Neural cell (in vitro differentiated cells): Measurements from ENCODE around the gene IKZF5. TPM values are rescaled to one million over a fixed set of nuclear protein-coding genes. Genes with fewer than 3 reads are reported as not detected.

ENCODE experiments used
- H2AFZ ChIP-seq: fragments of 200-600, 300-800 bp; sonication (generic), shearing (Covaris generic); 2 replicates; pipeline ENCODE4 v1.6.0; 2014; ENCODE audit warnings: low read depth, mild to moderate bottlenecking, antibody characterized with exemption, low read length, moderate library complexity
- H3F3A ChIP-seq: fragments of 200-600 bp; shearing (Covaris generic); 2 replicates; pipeline ENCODE4 v1.6.1; 2016; ENCODE audit warnings: mild to moderate bottlenecking, moderate library complexity, mixed read lengths, antibody characterized with exemption, low read length; ENCODE audit not compliant: insufficient read depth, poor library complexity, severe bottlenecking
- H3K27ac ChIP-seq: fragments of 200-600, 300-800 bp; sonication (generic), shearing (Covaris generic); 2 replicates; pipeline ENCODE4 v1.5.1; 2014; ENCODE audit warnings: mild to moderate bottlenecking, low read length, moderate library complexity
- H3K27me3 ChIP-seq: fragments of 300-800, 200-600 bp; sonication (generic), shearing (Covaris generic); 2 replicates; pipeline ENCODE4 v1.6.0; 2014; ENCODE audit warnings: mild to moderate bottlenecking, low read depth, low read length, moderate library complexity; ENCODE audit not compliant: insufficient read depth
- H3K36me3 ChIP-seq: fragments of 300-800, 200-600 bp; sonication (generic), shearing (Covaris generic); 2 replicates; pipeline ENCODE4 v1.5.1; 2014; ENCODE audit warnings: mild to moderate bottlenecking, antibody characterized with exemption, low read length, moderate library complexity; ENCODE audit not compliant: insufficient read depth
- H3K4me2 ChIP-seq: fragments of 300-800, 200-600 bp; sonication (generic), shearing (Covaris generic); 2 replicates; pipeline ENCODE4 v1.6.0; 2014; ENCODE audit warnings: mild to moderate bottlenecking, low read length
- H3K4me3 ChIP-seq: fragments of 300-800, 200-600 bp; sonication (generic), shearing (Covaris generic); 2 replicates; pipeline ENCODE4 v1.5.1; 2014; ENCODE audit warnings: mild to moderate bottlenecking, low read length, moderate library complexity
- H3K79me2 ChIP-seq: fragments of 200-600 bp; shearing (Covaris generic); replicated peaks from 2 replicates; pipeline ENCODE4 v1.6.0; 2014; ENCODE audit warnings: mild to moderate bottlenecking, low read length, moderate library complexity; ENCODE audit not compliant: insufficient read depth
- H3K9ac ChIP-seq: fragments of 300-800, 200-600 bp; sonication (generic), shearing (Covaris generic); 2 replicates; pipeline ENCODE4 v1.6.1; 2016; ENCODE audit warnings: mild to moderate bottlenecking, low read length, mixed read lengths
- H3K9me2 ChIP-seq: fragments of 200-600 bp; shearing (Covaris generic); 2 replicates; pipeline ENCODE4 v1.6.1; 2016; ENCODE audit warnings: mild to moderate bottlenecking, low read length, mixed read lengths; ENCODE audit not compliant: insufficient read depth
- H3K9me3 ChIP-seq: fragments of 200-600, 300-800 bp; sonication (generic), shearing (Covaris generic); 2 replicates; pipeline ENCODE4 v1.6.1; 2016; ENCODE audit warnings: mild to moderate bottlenecking, mixed run types, low read length, moderate library complexity, mixed read lengths
- H4K20me1 ChIP-seq: fragments of 200-600 bp; shearing (Covaris generic); 2 replicates; pipeline ENCODE4 v1.6.1; 2016; ENCODE audit warnings: mild to moderate bottlenecking, mixed run types; ENCODE audit not compliant: insufficient read depth
- EP300 ChIP-seq: fragments of 450-650 bp; conservative IDR thresholded peaks from 2 replicates; pipeline ENCODE4 v1.6.1; 2014; ENCODE audit warnings: antibody characterized with exemption, mild to moderate bottlenecking, moderate library complexity; ENCODE audit not compliant: poor library complexity, severe bottlenecking
- EZH2 ChIP-seq: fragments of 200-600, 300-800 bp; shearing (Covaris generic), sonication (generic); IDR thresholded peaks from 2 replicates; pipeline ENCODE4 v1.6.1; 2014; ENCODE audit warnings: antibody characterized with exemption, low read length, borderline replicate concordance, mild to moderate bottlenecking; ENCODE audit not compliant: insufficient read depth, poor library complexity, severe bottlenecking
- MXI1 ChIP-seq: fragments of 450-650 bp; conservative IDR thresholded peaks from 2 replicates; pipeline ENCODE4 v1.6.1; 2014; ENCODE audit warnings: antibody characterized with exemption, mild to moderate bottlenecking; ENCODE audit not compliant: poor library complexity, severe bottlenecking
- POLR2AphosphoS5 ChIP-seq: IDR thresholded peaks from 2 replicates; pipeline ENCODE4 v1.6.1; 2012
- RAD21 ChIP-seq: fragments of 450-650 bp; conservative IDR thresholded peaks from 2 replicates; pipeline ENCODE4 v1.6.1; 2014; ENCODE audit warnings: antibody characterized with exemption, mild to moderate bottlenecking, moderate library complexity
- SMC3 ChIP-seq: fragments of 450-650 bp; conservative IDR thresholded peaks from 2 replicates; pipeline ENCODE4 v1.6.1; 2014; ENCODE audit warnings: antibody characterized with exemption, mild to moderate bottlenecking, moderate library complexity; ENCODE audit not compliant: poor library complexity
- polyA plus RNA-seq: library from polyadenylated mRNA; depleted of rRNA; stranded (reverse); fragments of >200 nt; gene quantifications from 2 replicates; pipeline ENCODE4 v1.2.3, GENCODE V29; 2014
- TF ChIP-seq, protein P1 (sequence below): fragments of 450-650 bp; IDR thresholded peaks from 2 replicates; pipeline ENCODE4 v1.5.1; 2014; ENCODE audit warnings: antibody characterized with exemption, mild to moderate bottlenecking, moderate library complexity; ENCODE audit not compliant: poor library complexity, severe bottlenecking
- TF ChIP-seq, protein P2 (sequence below): IDR thresholded peaks from 2 replicates; pipeline ENCODE4 v1.6.1; 2012; ENCODE audit warnings: borderline replicate concordance

IKZF5 gene
- polyA plus RNA-seq, 1 donor from 2014 or later = 11.0 TPM

DNA sequence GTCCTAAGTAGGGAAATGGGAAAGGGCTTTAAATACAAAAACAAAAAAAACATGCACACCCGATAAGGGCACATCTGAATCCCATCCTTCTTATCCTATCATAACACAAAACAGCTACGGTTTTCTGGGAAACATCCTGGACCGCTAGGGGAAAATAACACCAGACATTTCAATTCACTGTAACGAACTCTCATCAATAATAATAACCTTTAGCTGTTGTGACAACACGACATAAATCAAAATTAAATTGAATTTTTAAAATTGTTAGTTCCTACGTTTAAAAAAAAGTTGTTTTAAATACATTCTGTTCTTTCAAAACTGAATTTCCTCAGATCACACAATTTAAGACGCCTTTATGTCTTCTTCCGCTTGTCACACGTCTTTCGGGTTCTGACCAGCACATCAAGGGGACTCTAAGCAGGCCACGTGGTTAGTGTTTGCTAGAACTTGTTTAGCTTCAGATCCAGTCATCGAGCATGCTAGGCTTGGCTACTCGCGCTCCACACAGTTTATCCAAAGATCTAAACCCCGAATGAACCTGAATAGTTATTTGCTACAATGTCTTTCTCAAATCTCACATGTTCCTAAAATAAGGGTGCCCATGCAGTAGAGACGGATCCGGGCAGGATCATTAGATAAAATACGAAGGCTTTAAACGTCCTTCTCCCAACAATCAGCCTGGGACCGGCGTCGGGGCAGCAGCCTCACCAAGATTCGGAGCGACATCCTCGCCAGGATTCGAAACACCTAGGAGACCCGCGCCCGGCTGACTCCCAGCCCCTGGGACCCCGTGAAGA lies 839 bp downstream of the IKZF5 start:
- Histone ChIP-seq H3K9ac (peak overlapping the region; percentile 87), H3F3A (no peaks in the 10 kb centered on the region), H3K9me3 (no peaks in the 10 kb centered on the region), H3K27ac (peak overlapping the region; percentile 77), H3K4me2 (peak overlapping the region; percentile 68), H2AFZ (peak overlapping the region; percentile 96), H3K36me3 (no peaks in the 10 kb centered on the region), H3K9me2 (no peaks in the 10 kb centered on the region), H3K4me3 (peak overlapping the region; percentile 83), H4K20me1 (no peaks in the 10 kb centered on the region), H3K79me2 (peaks cover 50% of the 10 kb centered on the region), H3K27me3 (no peaks in the 10 kb centered on the region)
- no peak for TF ChIP-seq EZH2
- peak; percentile 77 for TF ChIP-seq MXI1

DNA sequence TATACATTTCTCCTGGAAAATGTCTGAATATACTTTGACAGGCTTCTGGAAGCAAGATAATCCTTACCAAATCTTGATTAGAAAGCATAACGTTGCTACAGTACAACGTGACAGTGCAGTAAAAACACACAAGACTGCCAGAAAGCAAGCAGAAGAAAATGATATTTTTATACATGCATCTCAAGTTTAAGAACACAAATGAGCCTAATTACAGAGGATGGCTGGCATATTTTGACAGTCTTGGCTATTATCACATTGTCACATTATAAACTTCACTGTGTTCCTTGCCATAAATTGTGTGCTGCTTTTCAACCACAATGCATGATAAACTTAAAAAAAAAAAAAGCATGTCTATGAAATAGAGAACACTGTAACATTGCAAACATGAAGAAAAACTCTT lies 4.3 kb downstream of the IKZF5 start:
- no peak overlapping the region for H3K9ac ChIP-seq
- TF ChIP-seq RAD21 (no peak), MXI1 (no peak), POLR2AphosphoS5 (no peak), EZH2 (no peak), SMC3 (no peak)
- TF ChIP-seq, protein P1, sequence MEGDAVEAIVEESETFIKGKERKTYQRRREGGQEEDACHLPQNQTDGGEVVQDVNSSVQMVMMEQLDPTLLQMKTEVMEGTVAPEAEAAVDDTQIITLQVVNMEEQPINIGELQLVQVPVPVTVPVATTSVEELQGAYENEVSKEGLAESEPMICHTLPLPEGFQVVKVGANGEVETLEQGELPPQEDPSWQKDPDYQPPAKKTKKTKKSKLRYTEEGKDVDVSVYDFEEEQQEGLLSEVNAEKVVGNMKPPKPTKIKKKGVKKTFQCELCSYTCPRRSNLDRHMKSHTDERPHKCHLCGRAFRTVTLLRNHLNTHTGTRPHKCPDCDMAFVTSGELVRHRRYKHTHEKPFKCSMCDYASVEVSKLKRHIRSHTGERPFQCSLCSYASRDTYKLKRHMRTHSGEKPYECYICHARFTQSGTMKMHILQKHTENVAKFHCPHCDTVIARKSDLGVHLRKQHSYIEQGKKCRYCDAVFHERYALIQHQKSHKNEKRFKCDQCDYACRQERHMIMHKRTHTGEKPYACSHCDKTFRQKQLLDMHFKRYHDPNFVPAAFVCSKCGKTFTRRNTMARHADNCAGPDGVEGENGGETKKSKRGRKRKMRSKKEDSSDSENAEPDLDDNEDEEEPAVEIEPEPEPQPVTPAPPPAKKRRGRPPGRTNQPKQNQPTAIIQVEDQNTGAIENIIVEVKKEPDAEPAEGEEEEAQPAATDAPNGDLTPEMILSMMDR = no peak
- TF ChIP-seq, protein P2, sequence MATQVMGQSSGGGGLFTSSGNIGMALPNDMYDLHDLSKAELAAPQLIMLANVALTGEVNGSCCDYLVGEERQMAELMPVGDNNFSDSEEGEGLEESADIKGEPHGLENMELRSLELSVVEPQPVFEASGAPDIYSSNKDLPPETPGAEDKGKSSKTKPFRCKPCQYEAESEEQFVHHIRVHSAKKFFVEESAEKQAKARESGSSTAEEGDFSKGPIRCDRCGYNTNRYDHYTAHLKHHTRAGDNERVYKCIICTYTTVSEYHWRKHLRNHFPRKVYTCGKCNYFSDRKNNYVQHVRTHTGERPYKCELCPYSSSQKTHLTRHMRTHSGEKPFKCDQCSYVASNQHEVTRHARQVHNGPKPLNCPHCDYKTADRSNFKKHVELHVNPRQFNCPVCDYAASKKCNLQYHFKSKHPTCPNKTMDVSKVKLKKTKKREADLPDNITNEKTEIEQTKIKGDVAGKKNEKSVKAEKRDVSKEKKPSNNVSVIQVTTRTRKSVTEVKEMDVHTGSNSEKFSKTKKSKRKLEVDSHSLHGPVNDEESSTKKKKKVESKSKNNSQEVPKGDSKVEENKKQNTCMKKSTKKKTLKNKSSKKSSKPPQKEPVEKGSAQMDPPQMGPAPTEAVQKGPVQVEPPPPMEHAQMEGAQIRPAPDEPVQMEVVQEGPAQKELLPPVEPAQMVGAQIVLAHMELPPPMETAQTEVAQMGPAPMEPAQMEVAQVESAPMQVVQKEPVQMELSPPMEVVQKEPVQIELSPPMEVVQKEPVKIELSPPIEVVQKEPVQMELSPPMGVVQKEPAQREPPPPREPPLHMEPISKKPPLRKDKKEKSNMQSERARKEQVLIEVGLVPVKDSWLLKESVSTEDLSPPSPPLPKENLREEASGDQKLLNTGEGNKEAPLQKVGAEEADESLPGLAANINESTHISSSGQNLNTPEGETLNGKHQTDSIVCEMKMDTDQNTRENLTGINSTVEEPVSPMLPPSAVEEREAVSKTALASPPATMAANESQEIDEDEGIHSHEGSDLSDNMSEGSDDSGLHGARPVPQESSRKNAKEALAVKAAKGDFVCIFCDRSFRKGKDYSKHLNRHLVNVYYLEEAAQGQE = no peak
- peaks cover 46% of the 10 kb centered on the region for H3K79me2 ChIP-seq
- H2AFZ ChIP-seq = no peak overlapping the region
- H3K9me3 ChIP-seq = no peaks in the 10 kb centered on the region
- no peaks in the 10 kb centered on the region for H3K27me3 ChIP-seq
- H3K4me3 ChIP-seq = no peak overlapping the region
- H3K4me2 ChIP-seq = no peak overlapping the region
- H3K36me3 ChIP-seq = no peaks in the 10 kb centered on the region
- no peak overlapping the region for H3K27ac ChIP-seq
- H4K20me1 ChIP-seq = no peaks in the 10 kb centered on the region
- H3K9me2 ChIP-seq = no peaks in the 10 kb centered on the region
- H3F3A ChIP-seq = no peaks in the 10 kb centered on the region

DNA sequence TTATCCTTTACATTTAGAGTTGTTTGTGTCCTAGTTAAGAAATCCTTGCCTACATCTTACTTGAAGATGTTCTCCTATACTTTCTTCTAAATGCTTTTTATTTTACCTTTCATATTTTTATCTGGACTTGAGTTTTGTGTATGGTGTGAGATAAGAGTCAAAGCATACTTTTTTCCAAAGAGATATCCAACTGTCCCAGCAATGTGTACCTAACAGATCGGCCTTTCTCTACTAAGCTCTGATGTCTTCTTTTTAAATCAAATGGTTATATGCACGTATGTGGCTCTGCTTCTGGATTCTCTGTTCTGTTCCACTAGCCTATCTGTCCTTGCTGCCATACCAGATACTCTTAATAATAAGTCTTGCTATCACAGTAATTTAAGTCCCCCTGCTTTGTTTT lies 7.2 kb downstream of the IKZF5 start:
- H3F3A ChIP-seq = no peaks in the 10 kb centered on the region
- no peak overlapping the region for H3K27ac ChIP-seq
- H3K9me2 ChIP-seq = no peaks in the 10 kb centered on the region
- no peak overlapping the region for H3K9ac ChIP-seq
- H3K36me3 ChIP-seq = no peaks in the 10 kb centered on the region
- peaks cover 24% of the 10 kb centered on the region for H3K79me2 ChIP-seq
- H2AFZ ChIP-seq = no peak overlapping the region
- H3K4me3 ChIP-seq = no peak overlapping the region
- H4K20me1 ChIP-seq = no peaks in the 10 kb centered on the region
- TF ChIP-seq MXI1 = no peak
- TF ChIP-seq, protein P1 = no peak
- TF ChIP-seq EZH2 = no peak
- no peak for TF ChIP-seq EP300
- no peak overlapping the region for H3K4me2 ChIP-seq
- no peaks in the 10 kb centered on the region for H3K27me3 ChIP-seq
- H3K9me3 ChIP-seq = no peaks in the 10 kb centered on the region
